Measurements from ENCODE around the gene CELF3. TPM values are rescaled to one million over a fixed set of nuclear protein-coding genes. Genes with fewer than 3 reads are reported as not detected.
A peak's percentile ranks its signal among the peaks of the same experiment; 100 is the strongest.
"Not testable (repeated sequence)": the region's sequence is repeated elsewhere in the genome, so short reads cannot be mapped to it uniquely, and the experiment has no call there.

Gene CELF3
- not detected for total RNA-seq

GRCh38 chr1:151716771-151717631 lies at the start of gene CELF3:
TSS of gene CELF3 (minus strand) at chr1:151716803. CDS start at chr1:151716020, 783 bp downstream.
- Histone ChIP-seq H3K9me3 (ENCODE audit: low read depth, low read length) (no peaks in the 10 kb centered on the region), H3K4me3 (ENCODE audit: low read length) (no peak within 1 kb of the TSS), H3K27me3 (ENCODE audit: insufficient read depth, low read length) (peaks cover 48% of the 10 kb centered on the region), H3K4me1 (ENCODE audit: insufficient read depth, low read length) (peaks cover 22% of the 10 kb centered on the region)

GRCh38 chr1:151763990-151764389 lies 47.4 kb upstream of the CELF3 start:
- no peaks in the 10 kb centered on the region for H3K9me3 ChIP-seq (ENCODE audit: low read depth, low read length)
- peak overlapping the region; percentile 60 for H3K4me3 ChIP-seq (ENCODE audit: low read length)
- H3K27me3 ChIP-seq (ENCODE audit: insufficient read depth, low read length) = no peaks in the 10 kb centered on the region

GRCh38 chr1:151762941-151763921 lies 46.6 kb upstream of the CELF3 start, which contains the start of gene MRPL9:
TSS of gene MRPL9 (minus strand) at chr1:151763496. CDS start at chr1:151763479, 17 bp downstream.
- H3K4me1 ChIP-seq (ENCODE audit: insufficient read depth, low read length) = peaks cover 18% of the 10 kb centered on the region
- H3K9me3 ChIP-seq (ENCODE audit: low read depth, low read length) = no peaks in the 10 kb centered on the region
- H3K27me3 ChIP-seq (ENCODE audit: insufficient read depth, low read length) = no peaks in the 10 kb centered on the region
- peak within 1 kb of the TSS; percentile 60 for H3K4me3 ChIP-seq (ENCODE audit: low read length)

More at GRCh38 chr1:151763990-151764389, 47.4 kb upstream of the CELF3 start:
- H3K4me1 ChIP-seq (ENCODE audit: insufficient read depth, low read length) = peaks cover 18% of the 10 kb centered on the region

- Histone ChIP-seq H3K4me3 (ENCODE audit: low read length) (no peak overlapping the region), H3K27me3 (ENCODE audit: insufficient read depth, low read length) (no peaks in the 10 kb centered on the region), H3K9me3 (ENCODE audit: low read depth, low read length) (no peaks in the 10 kb centered on the region), H3K4me1 (ENCODE audit: insufficient read depth, low read length) (peaks cover 22% of the 10 kb centered on the region)
These were observed 44.2 kb upstream of the CELF3 start for GRCh38 chr1:151760597-151761385.

GRCh38 chr1:151759241-151759640 lies 42.6 kb upstream of the CELF3 start:
- no peak overlapping the region for H3K4me3 ChIP-seq (ENCODE audit: low read length)
- no peaks in the 10 kb centered on the region for H3K27me3 ChIP-seq (ENCODE audit: insufficient read depth, low read length)
- no peaks in the 10 kb centered on the region for H3K9me3 ChIP-seq (ENCODE audit: low read depth, low read length)
- peaks cover 20% of the 10 kb centered on the region for H3K4me1 ChIP-seq (ENCODE audit: insufficient read depth, low read length)

- no peaks in the 10 kb centered on the region for H3K9me3 ChIP-seq (ENCODE audit: low read depth, low read length)
- no peaks in the 10 kb centered on the region for H3K27me3 ChIP-seq (ENCODE audit: insufficient read depth, low read length)
- no peak overlapping the region for H3K4me3 ChIP-seq (ENCODE audit: low read length)
- peaks cover 4% of the 10 kb centered on the region for H3K4me1 ChIP-seq (ENCODE audit: insufficient read depth, low read length)
These were observed 39.7 kb upstream of the CELF3 start for GRCh38 chr1:151756291-151756690.

- peaks cover 13% of the 10 kb centered on the region for H3K9me3 ChIP-seq (ENCODE audit: low read depth, low read length)
- no peak overlapping the region for H3K4me3 ChIP-seq (ENCODE audit: low read length)
- H3K27me3 ChIP-seq (ENCODE audit: insufficient read depth, low read length) = peaks cover 21% of the 10 kb centered on the region
- no peaks in the 10 kb centered on the region for H3K4me1 ChIP-seq (ENCODE audit: insufficient read depth, low read length)
These were observed 24.9 kb upstream of the CELF3 start for GRCh38 chr1:151741516-151741915.

- H3K4me1 ChIP-seq (ENCODE audit: insufficient read depth, low read length) = peaks cover 2% of the 10 kb centered on the region
- H3K9me3 ChIP-seq (ENCODE audit: low read depth, low read length) = peaks cover 13% of the 10 kb centered on the region
- peaks cover 12% of the 10 kb centered on the region for H3K27me3 ChIP-seq (ENCODE audit: insufficient read depth, low read length)
- no peak overlapping the region for H3K4me3 ChIP-seq (ENCODE audit: low read length)
These were observed 23.2 kb upstream of the CELF3 start for GRCh38 chr1:151739590-151740355.

GRCh38 chr1:151737479-151737878 lies 20.9 kb upstream of the CELF3 start:
- Histone ChIP-seq H3K9me3 (ENCODE audit: low read depth, low read length) (peaks cover 13% of the 10 kb centered on the region), H3K27me3 (ENCODE audit: insufficient read depth, low read length) (peaks cover 3% of the 10 kb centered on the region), H3K4me1 (ENCODE audit: insufficient read depth, low read length) (peaks cover 3% of the 10 kb centered on the region), H3K4me3 (ENCODE audit: low read length) (no peak overlapping the region)

GRCh38 chr1:151737026-151737425 lies 20.4 kb upstream of the CELF3 start:
- peaks cover 3% of the 10 kb centered on the region for H3K27me3 ChIP-seq (ENCODE audit: insufficient read depth, low read length)
- peaks cover 3% of the 10 kb centered on the region for H3K4me1 ChIP-seq (ENCODE audit: insufficient read depth, low read length)
- no peak overlapping the region for H3K4me3 ChIP-seq (ENCODE audit: low read length)
- peaks cover 13% of the 10 kb centered on the region for H3K9me3 ChIP-seq (ENCODE audit: low read depth, low read length)

- not testable (repeated sequence) for H3K27me3 ChIP-seq (ENCODE audit: insufficient read depth, low read length); H3K4me3 ChIP-seq (ENCODE audit: low read length); H3K4me1 ChIP-seq (ENCODE audit: insufficient read depth, low read length)
- H3K9me3 ChIP-seq (ENCODE audit: low read depth, low read length) = peaks cover 13% of the 10 kb centered on the region
These were observed 17.4 kb upstream of the CELF3 start for GRCh38 chr1:151733995-151734394.

GRCh38 chr1:151733126-151733525 lies 16.5 kb upstream of the CELF3 start:
- H3K4me1 ChIP-seq (ENCODE audit: insufficient read depth, low read length) = peaks cover 3% of the 10 kb centered on the region
- H3K4me3 ChIP-seq (ENCODE audit: low read length) = no peak overlapping the region
- H3K27me3 ChIP-seq (ENCODE audit: insufficient read depth, low read length) = peaks cover 6% of the 10 kb centered on the region
- peaks cover 13% of the 10 kb centered on the region for H3K9me3 ChIP-seq (ENCODE audit: low read depth, low read length)

GRCh38 chr1:151729966-151730291 lies 13.3 kb upstream of the CELF3 start:
- H3K27me3 ChIP-seq (ENCODE audit: insufficient read depth, low read length) = peaks cover 15% of the 10 kb centered on the region
- H3K4me3 ChIP-seq (ENCODE audit: low read length) = no peak overlapping the region
- H3K4me1 ChIP-seq (ENCODE audit: insufficient read depth, low read length) = peaks cover 2% of the 10 kb centered on the region
- H3K9me3 ChIP-seq (ENCODE audit: low read depth, low read length) = no peaks in the 10 kb centered on the region

Data from mononuclear cell (primary cell).